NCI-H345 (cell line): ENCODE measurements around the gene ZNF343.
"Not testable (repeated sequence)": the region's sequence is repeated elsewhere in the genome, so short reads cannot be mapped to it uniquely, and the experiment has no call there.

Experiments used
- DNase-seq: peaks from one replicate; lab custom pipeline; 2025; lab: John Stamatoyannopoulos, UW

The ZNF343 gene

GRCh38 chr20:2508631-2509467 is at the start of gene ZNF343:
ZNF343 (minus strand) TSS chr20:2508915; CDS start chr20:2493895, 15,020 bp downstream.
- peak; percentile 87 for DNase-seq

- no peak for DNase-seq
These were observed 49.3 kb upstream of the ZNF343 start for GRCh38 chr20:2557873-2558580.

- DNase-seq = no peak
These were observed 36.9 kb upstream of the ZNF343 start for GRCh38 chr20:2545594-2545993.

GRCh38 chr20:2544211-2544610 is 35.5 kb upstream of the ZNF343 start:
- no peak for DNase-seq

GRCh38 chr20:2542361-2542760 is 33.6 kb upstream of the ZNF343 start:
- DNase-seq = no peak

GRCh38 chr20:2541940-2542339 is 33.2 kb upstream of the ZNF343 start:
- no peak for DNase-seq

GRCh38 chr20:2538931-2539720 is 30.4 kb upstream of the ZNF343 start:
- DNase-seq = no peak

GRCh38 chr20:2538356-2538755 is 29.6 kb upstream of the ZNF343 start:
- no peak for DNase-seq

GRCh38 chr20:2537101-2537500 is 28.4 kb upstream of the ZNF343 start:
- DNase-seq = no peak

- no peak for DNase-seq
These were observed 27.9 kb upstream of the ZNF343 start, which contains the start of gene TMC2 for GRCh38 chr20:2536560-2536986. TMC2 (plus strand) TSS chr20:2536573; CDS start chr20:2536622, 49 bp downstream.

- DNase-seq = no peak
These were observed 27.2 kb upstream of the ZNF343 start for GRCh38 chr20:2535711-2536559.

GRCh38 chr20:2533118-2533517 is 24.4 kb upstream of the ZNF343 start:
- DNase-seq = no peak

GRCh38 chr20:2528671-2529271 is 20.1 kb upstream of the ZNF343 start:
- no peak for DNase-seq

- DNase-seq = no peak
These were observed 19.0 kb upstream of the ZNF343 start for GRCh38 chr20:2527762-2528161.

- DNase-seq = not testable (repeated sequence)
These were observed 17.5 kb upstream of the ZNF343 start for GRCh38 chr20:2526218-2526583.

- DNase-seq = peak; percentile 54
These were observed 16.2 kb upstream of the ZNF343 start for GRCh38 chr20:2524709-2525506.

GRCh38 chr20:2523919-2524708 is 15.4 kb upstream of the ZNF343 start:
- peak; percentile 88 for DNase-seq

GRCh38 chr20:2522826-2523429 is 14.2 kb upstream of the ZNF343 start:
- DNase-seq = not testable (repeated sequence)
